ENCODE data around the gene CTTNBP2.
A peak's percentile ranks its signal among the peaks of the same experiment; 100 is the strongest.

CTTNBP2 gene

GRCh38 chr7:117872561-117873309, 506 bp downstream of the CTTNBP2 start:
- DNase-seq = peak; percentile 42 to 87 (median 75)
- intact Hi-C loops (cut with DNase I) = loop anchor here (5.0 to 10.0 kb wide), 2 partner anchors 68 to 120 kb away; no protein-coding TSS in a partner anchor

DNA sequence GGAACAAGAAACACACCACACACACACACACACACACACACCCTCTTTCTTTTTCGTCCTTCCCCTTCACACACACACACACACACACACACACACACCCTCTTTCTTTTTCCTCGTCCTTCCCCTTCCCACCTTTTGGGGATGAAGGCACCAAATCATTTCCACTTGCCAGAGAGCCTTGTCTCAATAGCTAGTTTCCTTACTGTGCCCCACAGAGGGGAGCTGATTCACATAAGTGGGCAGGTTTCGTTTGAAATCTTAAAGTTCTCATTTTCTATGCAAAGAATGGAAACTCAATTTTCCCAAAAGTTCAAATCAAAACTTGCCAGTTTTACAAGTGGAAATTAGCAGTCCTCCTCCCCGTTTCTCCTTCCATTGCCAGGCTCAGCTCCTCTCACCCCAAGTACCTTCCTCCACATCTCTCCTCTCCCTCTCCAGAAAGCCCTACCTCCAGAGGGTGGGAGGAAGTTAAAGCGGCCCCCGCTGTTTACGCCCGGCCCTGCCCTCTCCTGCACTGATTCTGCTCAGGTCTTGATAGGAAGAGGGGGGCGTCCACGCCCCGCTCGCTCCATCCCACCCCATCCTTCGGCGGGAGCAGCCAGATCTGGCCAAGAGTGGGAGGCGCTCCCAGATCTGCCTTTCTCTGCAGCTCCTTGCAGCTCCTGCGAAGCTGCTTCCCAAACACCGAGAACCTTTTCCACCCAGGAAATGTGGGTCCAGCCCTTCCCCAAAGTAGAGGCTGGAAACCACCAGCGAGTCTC, 1.3 kb downstream of the CTTNBP2 start:
- intact Hi-C loops (cut with DNase I) = loop anchor here (5.0 to 10.0 kb wide), 2 partner anchors 67 to 120 kb away; no protein-coding TSS in a partner anchor
- peak; percentile 44 to 93 (median 75) for DNase-seq

GRCh38 chr7:117871401-117871777, 1.9 kb downstream of the CTTNBP2 start:
- intact Hi-C loops (cut with DNase I) = loop anchor here (5.0 to 10.0 kb wide), 2 partner anchors 67 to 119 kb away; no protein-coding TSS in a partner anchor
- DNase-seq = no peak

GRCh38 chr7:117870448-117871130, 2.7 kb downstream of the CTTNBP2 start:
- DNase-seq = no peak
- intact Hi-C loops (cut with DNase I) = loop anchor here (5.0 to 10.0 kb wide), 2 partner anchors 66 to 118 kb away; no protein-coding TSS in a partner anchor

DNA sequence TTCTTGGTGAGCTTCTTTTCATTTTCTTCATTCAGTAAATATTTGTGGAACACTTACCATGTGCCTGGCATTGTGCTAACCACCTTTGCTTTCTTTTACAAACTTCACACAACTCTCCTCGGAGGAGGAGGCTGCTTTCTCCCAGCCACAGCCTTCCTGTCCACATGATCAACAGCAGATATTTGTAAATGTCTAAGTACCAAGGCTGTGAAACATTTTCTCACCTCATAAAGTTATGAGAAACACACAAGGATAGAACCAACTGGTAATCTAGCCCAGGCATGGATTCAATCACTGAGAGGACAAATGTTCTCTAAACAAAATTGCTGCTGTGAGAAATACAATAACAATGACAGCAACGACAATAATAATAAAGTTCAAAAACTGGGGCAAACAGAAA, 3.9 kb downstream of the CTTNBP2 start:
- intact Hi-C loops (cut with DNase I) = no loop called here
- no peak for DNase-seq

DNA sequence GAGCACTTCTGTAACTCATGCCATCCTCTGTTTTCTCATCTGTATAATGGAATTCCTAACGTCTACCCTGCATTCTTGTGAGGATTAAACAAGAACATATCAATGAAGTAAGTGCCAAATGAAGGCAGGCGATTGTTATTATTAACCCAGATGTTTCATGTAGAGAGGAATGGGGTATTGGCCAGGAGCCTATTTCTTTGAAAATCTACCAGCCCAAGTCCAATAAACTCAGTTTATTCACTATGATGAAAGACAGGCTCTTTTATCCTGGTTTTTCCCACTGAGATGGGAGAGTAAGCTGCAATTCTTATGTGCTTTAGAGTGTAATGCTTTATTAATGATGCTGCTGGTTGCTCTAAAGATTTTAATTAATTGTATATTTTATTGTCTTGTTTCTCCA, 9.6 kb downstream of the CTTNBP2 start:
- intact Hi-C loops (cut with DNase I) = no loop called here
- no peak for DNase-seq

- no peak for DNase-seq
- intact Hi-C loops (cut with DNase I) = no loop called here
Measured at GRCh38 chr7:117862378-117862777, 10.9 kb downstream of the CTTNBP2 start.

GRCh38 chr7:117859246-117859812, 13.9 kb downstream of the CTTNBP2 start:
- DNase-seq = no peak
- intact Hi-C loops (cut with DNase I) = no loop called here

DNA sequence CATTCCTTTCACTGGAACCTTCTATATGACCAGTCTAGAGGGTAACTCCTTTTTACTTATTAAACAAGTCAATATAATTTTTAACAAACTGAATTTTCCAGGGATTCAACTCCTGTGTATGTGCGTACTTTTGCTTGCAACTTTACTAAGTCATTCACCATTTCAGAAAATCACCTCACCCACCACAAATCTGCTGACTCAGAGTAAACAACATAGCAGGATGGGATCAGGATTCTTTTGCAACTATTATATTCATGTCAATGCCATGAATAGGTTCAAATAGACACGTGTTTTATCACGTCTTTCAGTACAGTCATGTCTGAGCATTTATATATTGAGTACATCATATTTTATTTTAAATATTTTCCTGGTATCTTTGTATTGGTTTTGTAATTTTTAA, 14.5 kb downstream of the CTTNBP2 start:
- no peak for DNase-seq
- intact Hi-C loops (cut with DNase I) = no loop called here

DNA sequence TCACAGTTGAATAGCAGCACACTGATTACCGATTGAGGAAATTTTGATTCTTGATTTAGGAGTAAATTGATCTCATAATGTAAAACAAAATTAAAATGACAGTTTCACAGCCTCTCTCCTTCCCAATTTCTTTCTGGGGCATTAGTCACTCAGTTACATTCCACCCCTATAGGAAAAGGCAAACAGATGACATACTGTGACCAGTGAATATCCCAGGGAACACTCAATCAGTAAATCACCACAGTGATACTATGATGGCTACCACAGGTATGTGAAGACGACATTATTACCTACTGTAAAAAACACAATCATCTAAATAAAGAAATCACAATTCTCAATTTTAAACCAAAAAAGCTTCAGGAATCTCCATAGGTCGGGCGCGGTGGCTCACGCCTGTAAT, 15.5 kb downstream of the CTTNBP2 start:
- no peak for DNase-seq
- intact Hi-C loops (cut with DNase I) = no loop called here

DNA sequence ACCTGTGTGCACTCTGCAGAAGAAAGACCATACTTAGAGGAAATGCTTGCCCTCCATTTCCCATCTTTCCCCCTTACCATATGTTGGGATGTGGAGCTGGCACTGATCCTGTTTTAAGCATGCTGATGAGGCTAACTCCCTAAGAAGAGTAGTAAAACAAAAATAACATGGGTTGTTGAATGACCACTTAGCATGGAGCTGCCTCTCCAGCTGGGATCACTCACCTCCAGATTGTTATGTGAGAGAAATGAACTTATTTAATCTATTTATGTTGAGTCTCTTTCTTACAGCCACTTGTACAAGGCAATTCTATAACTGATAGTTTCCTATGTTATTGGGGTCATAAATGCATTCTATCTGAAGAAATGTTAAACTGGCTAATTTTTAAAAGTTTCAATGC, 17.0 kb downstream of the CTTNBP2 start:
- intact Hi-C loops (cut with DNase I) = no loop called here
- no peak for DNase-seq

- intact Hi-C loops (cut with DNase I) = no loop called here
Measured at GRCh38 chr7:117854186-117854585, 19.1 kb downstream of the CTTNBP2 start.

DNA sequence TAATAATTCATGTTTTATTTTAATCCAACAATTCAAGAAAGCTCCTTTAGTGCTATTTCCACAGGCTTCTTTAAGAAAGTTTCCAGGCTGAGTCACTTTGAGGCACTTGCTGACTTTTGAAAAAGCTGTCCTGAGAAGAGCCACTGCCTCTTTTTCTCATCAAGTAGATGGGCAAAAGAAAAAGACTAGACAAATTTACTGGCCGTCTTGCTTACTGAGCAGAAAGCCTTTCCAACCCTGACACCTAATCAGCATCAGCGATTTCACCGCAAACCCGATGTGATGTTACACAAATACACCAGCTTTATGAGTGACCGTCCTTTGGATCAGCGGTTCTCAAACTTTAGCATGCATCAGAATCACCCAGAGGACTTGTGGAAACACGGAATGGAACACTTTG, 24.3 kb downstream of the CTTNBP2 start:
- intact Hi-C loops (cut with DNase I) = no loop called here
- no peak for DNase-seq

More at GRCh38 chr7:117854186-117854585, 19.1 kb downstream of the CTTNBP2 start:
- DNase-seq = no peak

GRCh38 chr7:117844678-117845077, 28.6 kb downstream of the CTTNBP2 start:
- intact Hi-C loops (cut with DNase I) = no loop called here
- DNase-seq = no peak

- no peak for DNase-seq
- intact Hi-C loops (cut with DNase I) = no loop called here
Measured at GRCh38 chr7:117841611-117842010, 31.6 kb downstream of the CTTNBP2 start.

DNA sequence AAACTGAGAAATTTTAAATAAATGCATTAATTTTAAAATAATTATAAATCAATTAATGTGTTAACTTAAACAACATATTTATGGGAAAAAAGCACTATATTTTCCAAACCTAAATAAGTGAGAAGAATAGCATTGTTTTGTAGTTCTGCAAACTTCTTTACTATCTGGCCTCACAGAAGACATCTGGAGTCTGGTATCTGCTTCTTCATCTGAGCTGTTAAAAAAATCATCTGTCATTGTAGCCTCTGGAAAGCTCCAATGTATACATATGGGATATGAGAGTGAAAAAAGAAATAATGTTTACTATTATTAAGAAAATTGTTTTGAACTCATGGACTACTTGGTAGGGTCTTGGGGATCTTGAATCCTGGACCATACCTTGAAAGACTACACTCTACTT, 32.2 kb downstream of the CTTNBP2 start:
- intact Hi-C loops (cut with DNase I) = no loop called here
- no peak for DNase-seq

GRCh38 chr7:117839507-117839906, 33.7 kb downstream of the CTTNBP2 start:
- intact Hi-C loops (cut with DNase I) = no loop called here
- no peak for DNase-seq

GRCh38 chr7:117837841-117838240, 35.4 kb downstream of the CTTNBP2 start:
- DNase-seq = no peak
- intact Hi-C loops (cut with DNase I) = no loop called here

GRCh38 chr7:117835016-117835664, 38.1 kb downstream of the CTTNBP2 start:
- intact Hi-C loops (cut with DNase I) = no loop called here
- DNase-seq = peak in 7 of 42 donors; percentile 22 to 54 (median 31)
